Medulla oblongata (tissue), 1 donor: ENCODE measurements around the gene WNT3A.

Source experiments
- DNase-seq: peaks from one replicate; pipeline ENCODE4 v3.0.0-alpha.2; 2015; ENCODE audit errors: extremely low spot score

WNT3A gene

GRCh38 chr1:228100822-228101613 lies 94.2 kb downstream of the WNT3A start:
- no peak for DNase-seq

- DNase-seq: no peak
These were observed 94.8 kb downstream of the WNT3A start for GRCh38 chr1:228101614-228101993.

- no peak for DNase-seq
These were observed 95.4 kb downstream of the WNT3A start for GRCh38 chr1:228101994-228102790.

GRCh38 chr1:228102791-228103620 lies 96.2 kb downstream of the WNT3A start, which contains the start of gene C1orf35:
TSS of gene C1orf35 (minus strand) at chr1:228103325. CDS start at chr1:228103227, 98 bp downstream.
- DNase-seq: peak; percentile 92

- no peak for DNase-seq
These were observed 97.9 kb downstream of the WNT3A start for GRCh38 chr1:228104526-228105269.

- DNase-seq: no peak
These were observed 98.6 kb downstream of the WNT3A start for GRCh38 chr1:228105270-228105995.

GRCh38 chr1:228105996-228106799 lies 99.4 kb downstream of the WNT3A start:
- DNase-seq: no peak

GRCh38 chr1:228106800-228107054 lies 99.9 kb downstream of the WNT3A start:
- DNase-seq: no peak

GRCh38 chr1:228107636-228108035 lies 100.8 kb downstream of the WNT3A start:
- no peak for DNase-seq

GRCh38 chr1:228108055-228108690 lies 101.4 kb downstream of the WNT3A start:
- no peak for DNase-seq

GRCh38 chr1:228108742-228109072 lies 101.9 kb downstream of the WNT3A start:
- no peak for DNase-seq

- DNase-seq: peak; percentile 99
These were observed 102.5 kb downstream of the WNT3A start, which contains the start of gene MRPL55 for GRCh38 chr1:228109073-228109961. TSS of gene MRPL55 (minus strand) at chr1:228109299. CDS start at chr1:228108260, 1,039 bp downstream.

- DNase-seq: no peak
These were observed 103.2 kb downstream of the WNT3A start for GRCh38 chr1:228109962-228110488.

- no peak for DNase-seq
These were observed 103.8 kb downstream of the WNT3A start for GRCh38 chr1:228110556-228110955.
